Adipocyte (in vitro differentiated cells): ENCODE measurements around the gene CAMSAP1.

Experiments
- DNase-seq: peaks from one replicate; pipeline ENCODE4 v3.0.0-alpha.2; 2015; ENCODE audit warnings: low read depth
- H3K27me3 ChIP-seq: replicated peaks from 2 replicates; pipeline ENCODE4 v1.7.0; 2013; ENCODE audit warnings: mild to moderate bottlenecking, low read length, moderate library complexity; ENCODE audit not compliant: control insufficient read depth, insufficient read depth
- H3K36me3 ChIP-seq: 2 replicates; pipeline ENCODE4 v1.7.0; 2013; ENCODE audit warnings: low read length, mild to moderate bottlenecking, moderate library complexity; ENCODE audit not compliant: control insufficient read depth, insufficient read depth, severe bottlenecking
- H3K4me1 ChIP-seq: 2 replicates; pipeline ENCODE4 v1.7.0; 2013; ENCODE audit warnings: mild to moderate bottlenecking, low read length, moderate library complexity; ENCODE audit not compliant: control insufficient read depth, insufficient read depth
- H3K4me3 ChIP-seq: 2 replicates; pipeline ENCODE4 v1.7.0; 2013; ENCODE audit warnings: mild to moderate bottlenecking, low read length, moderate library complexity
- H3K9ac ChIP-seq: 2 replicates; pipeline ENCODE4 v1.7.0; 2013; ENCODE audit warnings: mild to moderate bottlenecking, low read length, moderate library complexity
- H3K9me3 ChIP-seq: 2 replicates; pipeline ENCODE4 v1.7.0; 2013; ENCODE audit warnings: mild to moderate bottlenecking, low read length, moderate library complexity; ENCODE audit not compliant: control insufficient read depth

CAMSAP1 gene

GRCh38 chr9:135937521-135938489 lies 30.5 kb upstream of the CAMSAP1 start:
- Histone ChIP-seq H3K4me3 (no peak overlapping the region), H3K36me3 (peaks cover 48% of the 10 kb centered on the region), H3K27me3 (no peaks in the 10 kb centered on the region), H3K4me1 (no peaks in the 10 kb centered on the region), H3K9ac (no peak overlapping the region), H3K9me3 (no peaks in the 10 kb centered on the region)
- DNase-seq: no peak

- Histone ChIP-seq H3K27me3 (no peaks in the 10 kb centered on the region), H3K36me3 (peaks cover 49% of the 10 kb centered on the region), H3K9ac (no peak overlapping the region), H3K4me3 (no peak overlapping the region), H3K9me3 (no peaks in the 10 kb centered on the region), H3K4me1 (no peaks in the 10 kb centered on the region)
- DNase-seq: no peak
Measured at GRCh38 chr9:135933114-135933513, 25.8 kb upstream of the CAMSAP1 start.

DNA sequence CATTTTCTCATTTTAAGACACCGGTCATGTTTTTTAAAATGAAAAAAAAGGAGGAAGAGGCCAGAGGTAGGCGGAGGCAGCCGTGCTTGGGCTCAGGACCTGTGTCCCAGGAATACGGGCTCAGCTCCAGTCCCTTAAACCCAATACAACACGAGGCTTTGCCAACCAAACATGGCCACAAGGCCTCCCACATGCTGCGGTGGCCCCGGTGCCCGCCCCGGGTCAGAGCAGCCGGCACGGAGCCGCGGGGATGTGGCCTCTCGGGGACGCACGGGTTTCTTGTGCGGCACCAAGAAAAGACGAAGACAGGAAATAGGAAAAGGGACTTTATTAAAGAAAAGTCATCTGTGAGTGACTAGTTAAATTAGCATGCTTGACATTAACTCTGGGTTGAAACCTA lies 25.3 kb upstream of the CAMSAP1 start:
- no peak overlapping the region for H3K4me3 ChIP-seq
- DNase-seq: no peak
- no peak overlapping the region for H3K9ac ChIP-seq
- peaks cover 44% of the 10 kb centered on the region for H3K36me3 ChIP-seq
- H3K4me1 ChIP-seq: no peaks in the 10 kb centered on the region
- no peaks in the 10 kb centered on the region for H3K27me3 ChIP-seq
- no peaks in the 10 kb centered on the region for H3K9me3 ChIP-seq

DNA sequence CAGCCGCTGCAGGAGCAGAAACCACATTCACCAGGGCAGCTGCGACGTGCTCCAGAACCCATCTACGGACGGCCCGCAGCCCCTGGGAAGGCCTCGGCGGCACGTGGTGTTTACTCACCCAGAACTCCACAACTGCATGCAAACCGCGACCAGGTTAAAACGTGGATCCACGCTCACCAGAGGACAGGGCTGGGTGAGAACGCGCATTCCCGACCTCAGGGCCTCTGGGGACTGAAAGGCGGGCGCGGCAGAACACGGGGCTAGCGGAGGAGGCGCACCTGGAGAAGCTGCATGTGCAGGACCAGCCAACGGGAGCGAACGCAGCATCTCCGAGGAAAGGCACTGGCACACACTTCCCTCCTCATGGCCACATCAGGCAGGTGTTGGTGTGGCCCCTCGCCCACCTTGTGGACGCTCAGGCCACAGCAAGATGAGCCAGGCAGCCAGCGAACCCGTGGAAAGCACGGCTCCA lies 24.0 kb upstream of the CAMSAP1 start:
- Histone ChIP-seq H3K36me3 (peaks cover 34% of the 10 kb centered on the region), H3K4me1 (peaks cover 8% of the 10 kb centered on the region)
- DNase-seq: no peak

GRCh38 chr9:135930446-135931345 lies 23.4 kb upstream of the CAMSAP1 start:
- H3K4me1 ChIP-seq: peaks cover 8% of the 10 kb centered on the region
- H3K9ac ChIP-seq: no peak overlapping the region
- H3K9me3 ChIP-seq: no peaks in the 10 kb centered on the region
- no peaks in the 10 kb centered on the region for H3K27me3 ChIP-seq
- no peak for DNase-seq
- no peak overlapping the region for H3K4me3 ChIP-seq
- H3K36me3 ChIP-seq: peaks cover 29% of the 10 kb centered on the region

More for the DNA sequence above, 24.0 kb upstream of the CAMSAP1 start:
- no peak overlapping the region for H3K9ac ChIP-seq
- H3K4me3 ChIP-seq: no peak overlapping the region
- no peaks in the 10 kb centered on the region for H3K27me3 ChIP-seq
- no peaks in the 10 kb centered on the region for H3K9me3 ChIP-seq

GRCh38 chr9:135929656-135930445 lies 22.5 kb upstream of the CAMSAP1 start:
- Histone ChIP-seq H3K9me3 (no peaks in the 10 kb centered on the region), H3K36me3 (peaks cover 25% of the 10 kb centered on the region), H3K9ac (no peak overlapping the region), H3K4me3 (no peak overlapping the region), H3K27me3 (no peaks in the 10 kb centered on the region), H3K4me1 (peaks cover 8% of the 10 kb centered on the region)
- DNase-seq: no peak

- Histone ChIP-seq H3K4me3 (no peak overlapping the region), H3K9me3 (no peaks in the 10 kb centered on the region), H3K9ac (no peak overlapping the region), H3K36me3 (peaks cover 25% of the 10 kb centered on the region), H3K27me3 (no peaks in the 10 kb centered on the region), H3K4me1 (peaks cover 8% of the 10 kb centered on the region)
- DNase-seq: no peak
Measured at GRCh38 chr9:135928731-135929655, 21.6 kb upstream of the CAMSAP1 start.

- no peak overlapping the region for H3K4me3 ChIP-seq
- H3K4me1 ChIP-seq: peaks cover 8% of the 10 kb centered on the region
- no peak overlapping the region for H3K9ac ChIP-seq
- peaks cover 22% of the 10 kb centered on the region for H3K36me3 ChIP-seq
- H3K9me3 ChIP-seq: no peaks in the 10 kb centered on the region
- no peak for DNase-seq
- no peaks in the 10 kb centered on the region for H3K27me3 ChIP-seq
Measured at GRCh38 chr9:135928074-135928730, 20.9 kb upstream of the CAMSAP1 start.

DNA sequence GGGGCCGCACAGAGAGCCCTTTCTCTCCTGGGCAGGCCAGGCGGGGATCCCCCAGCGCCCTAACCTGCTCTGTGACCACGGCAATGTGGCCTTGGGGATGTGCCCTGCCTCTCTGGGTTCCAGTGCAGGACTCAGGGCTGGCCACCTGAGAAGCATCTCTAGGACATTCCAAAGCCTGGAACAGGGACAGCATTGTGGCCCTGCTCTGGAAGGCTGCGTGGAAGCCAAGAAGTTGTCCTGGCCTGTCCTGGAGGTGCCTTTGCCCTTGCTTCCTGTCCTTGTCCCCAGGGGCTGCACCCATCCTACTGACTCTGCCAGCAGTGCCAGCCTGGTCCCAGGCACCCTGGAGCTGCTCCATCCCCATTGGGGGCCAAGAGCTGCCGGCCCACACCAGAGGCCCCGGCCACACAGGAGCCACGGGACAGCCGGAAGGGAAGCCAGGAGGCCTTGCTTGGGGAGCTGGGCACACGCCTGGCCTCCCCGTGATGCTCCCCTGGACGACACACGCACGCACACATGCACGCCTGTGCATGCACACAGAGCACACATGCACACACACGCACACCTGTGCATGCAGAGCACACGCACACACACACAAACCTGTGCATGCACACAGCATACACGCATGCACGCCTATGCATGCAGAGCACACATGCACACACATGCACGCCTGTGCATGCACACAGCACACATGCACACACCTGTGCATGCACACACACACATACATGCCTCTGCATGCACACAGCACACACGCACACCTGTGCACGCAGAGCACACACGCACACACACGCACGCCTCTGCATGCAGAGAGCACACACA lies 20.1 kb upstream of the CAMSAP1 start:
- Histone ChIP-seq H3K36me3 (peaks cover 14% of the 10 kb centered on the region), H3K27me3 (no peaks in the 10 kb centered on the region), H3K9ac (no peak overlapping the region), H3K4me1 (peaks cover 8% of the 10 kb centered on the region), H3K4me3 (no peak overlapping the region), H3K9me3 (no peaks in the 10 kb centered on the region)
- no peak for DNase-seq
